ENCODE data around the gene EMC6. TPM values are rescaled to one million over a fixed set of nuclear protein-coding genes. Genes with fewer than 3 reads are reported as not detected.

Gene EMC6
- total and polyA plus RNA-seq, 8 donors, result 12.1 to 34.6 (median 16.4) TPM

DNA sequence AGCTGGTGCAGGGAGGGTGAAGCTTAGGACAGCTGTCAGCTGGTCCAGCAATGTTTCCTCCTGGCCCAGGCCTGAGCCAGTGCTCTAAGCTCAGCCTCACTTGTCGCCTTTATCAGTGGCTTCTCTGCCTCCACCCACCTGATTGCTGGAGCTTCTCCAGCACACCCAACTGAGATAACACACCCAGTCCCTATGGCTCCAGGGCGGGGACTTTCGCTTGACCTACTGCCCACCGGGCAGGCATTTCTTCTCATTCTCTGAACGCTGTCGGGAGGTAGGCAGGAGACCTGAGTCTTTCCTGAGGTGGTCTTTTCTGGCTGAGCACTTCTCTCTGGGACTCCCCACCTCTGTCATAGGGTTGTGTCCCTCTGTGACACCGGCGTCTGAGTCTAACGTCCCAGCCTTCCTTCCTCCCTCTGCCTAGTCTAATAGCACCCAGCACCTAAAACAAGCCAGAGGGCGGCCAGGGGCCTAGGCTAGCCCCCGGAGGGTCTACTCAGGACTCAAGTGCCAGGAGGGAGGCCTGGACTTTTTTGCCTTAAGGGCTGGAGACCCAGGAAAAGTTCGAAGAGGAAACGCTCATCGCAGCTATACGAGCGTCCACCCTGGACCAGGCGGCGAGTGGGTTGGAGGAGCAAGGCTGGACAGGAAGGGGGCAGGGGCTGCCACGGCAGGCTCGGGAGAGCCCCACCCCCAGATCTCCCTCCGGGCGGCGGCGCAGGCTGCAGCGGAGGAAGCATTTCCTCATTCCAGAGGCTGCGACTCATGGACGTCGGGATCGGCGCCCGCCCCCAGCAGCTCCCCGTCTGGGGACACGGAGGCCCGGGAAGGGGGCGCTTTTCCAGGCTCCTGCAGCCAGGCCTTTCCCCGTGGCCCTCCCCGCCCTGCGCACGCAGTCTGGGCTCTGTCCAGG lies 990 bp upstream of the EMC6 start:
- FAIRE-seq (no peak), DNase-seq (peak; percentile 85 to 94 (median 89)), ATAC-seq (peak; percentile 78 to 89 (median 82))
- H3K27ac ChIP-seq, result peak overlapping the region; percentile 94 to 99 (median 97)
- H3K4me1 ChIP-seq, result peaks cover 9 to 25% (median 12%) of the 10 kb centered on the region in 3 donors
- no peaks in the 10 kb centered on the region for H3K9me3 ChIP-seq
- peaks cover 0 to 14% (median 0%) of the 10 kb centered on the region in 3 donors for H3K36me3 ChIP-seq
- TF ChIP-seq, protein P1, sequence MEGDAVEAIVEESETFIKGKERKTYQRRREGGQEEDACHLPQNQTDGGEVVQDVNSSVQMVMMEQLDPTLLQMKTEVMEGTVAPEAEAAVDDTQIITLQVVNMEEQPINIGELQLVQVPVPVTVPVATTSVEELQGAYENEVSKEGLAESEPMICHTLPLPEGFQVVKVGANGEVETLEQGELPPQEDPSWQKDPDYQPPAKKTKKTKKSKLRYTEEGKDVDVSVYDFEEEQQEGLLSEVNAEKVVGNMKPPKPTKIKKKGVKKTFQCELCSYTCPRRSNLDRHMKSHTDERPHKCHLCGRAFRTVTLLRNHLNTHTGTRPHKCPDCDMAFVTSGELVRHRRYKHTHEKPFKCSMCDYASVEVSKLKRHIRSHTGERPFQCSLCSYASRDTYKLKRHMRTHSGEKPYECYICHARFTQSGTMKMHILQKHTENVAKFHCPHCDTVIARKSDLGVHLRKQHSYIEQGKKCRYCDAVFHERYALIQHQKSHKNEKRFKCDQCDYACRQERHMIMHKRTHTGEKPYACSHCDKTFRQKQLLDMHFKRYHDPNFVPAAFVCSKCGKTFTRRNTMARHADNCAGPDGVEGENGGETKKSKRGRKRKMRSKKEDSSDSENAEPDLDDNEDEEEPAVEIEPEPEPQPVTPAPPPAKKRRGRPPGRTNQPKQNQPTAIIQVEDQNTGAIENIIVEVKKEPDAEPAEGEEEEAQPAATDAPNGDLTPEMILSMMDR (IDR thresholded peaks at IDR 0.05), result no peak
- H3K4me3 ChIP-seq, result peak overlapping the region; percentile 88 to 99 (median 92)
- 1% methylated on average over 32 to 39 of the region's 39 CpGs for WGBS, 2 donors
- intact Hi-C loops (cut with DNase I), result no loop called here
- no peaks in the 10 kb centered on the region for H3K27me3 ChIP-seq

DNA sequence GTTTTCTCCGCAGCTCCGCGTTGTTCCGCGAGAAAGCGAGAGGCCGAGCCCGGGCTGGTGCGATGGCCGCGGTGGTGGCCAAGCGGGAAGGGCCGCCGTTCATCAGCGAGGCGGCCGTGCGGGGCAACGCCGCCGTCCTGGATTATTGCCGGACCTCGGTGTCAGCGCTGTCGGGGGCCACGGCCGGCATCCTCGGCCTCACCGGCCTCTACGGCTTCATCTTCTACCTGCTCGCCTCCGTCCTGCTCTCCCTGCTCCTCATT lies 404 bp downstream of the EMC6 start:
- ATAC-seq, result no peak
- no peak for DNase-seq
- H3K27me3 ChIP-seq, result no peaks in the 10 kb centered on the region
- no peak for FAIRE-seq
- peaks cover 0 to 7% (median 0%) of the 10 kb centered on the region in 3 donors for H3K36me3 ChIP-seq
- WGBS, 2 donors, result 0% methylated on average over 15 to 32 of the region's 32 CpGs
- H3K4me3 ChIP-seq, result peak overlapping the region; percentile 88 to 99 (median 92)
- H3K27ac ChIP-seq, result peak overlapping the region; percentile 94 to 99 (median 97)
- TF ChIP-seq, protein P1 (IDR thresholded peaks at IDR 0.05), result no peak
- peaks cover 9 to 25% (median 12%) of the 10 kb centered on the region in 3 donors for H3K4me1 ChIP-seq
- no peaks in the 10 kb centered on the region for H3K9me3 ChIP-seq
- intact Hi-C loops (cut with DNase I), result no loop called here

DNA sequence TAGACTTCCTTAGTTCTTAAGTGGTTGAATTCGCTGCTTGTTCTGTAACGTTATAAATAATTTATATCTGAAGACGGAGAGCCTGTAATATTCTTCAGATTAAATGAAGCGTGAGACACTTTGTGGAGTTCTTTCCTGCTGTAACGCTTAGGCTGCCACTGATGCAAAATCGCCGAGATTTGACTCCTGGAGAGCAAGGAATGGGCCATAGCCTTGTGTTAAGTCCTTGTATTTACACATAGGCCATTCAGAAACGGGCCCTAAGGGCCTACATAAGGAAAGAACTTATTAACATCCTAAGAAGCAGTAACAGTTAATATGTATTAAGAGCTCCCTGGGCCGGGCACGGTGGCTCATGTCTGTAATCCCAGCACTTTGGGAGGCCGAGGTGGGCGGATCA lies 936 bp downstream of the EMC6 start:
- peaks cover 0 to 2% (median 0%) of the 10 kb centered on the region in 3 donors for H3K36me3 ChIP-seq
- 30 to 39% methylated on average over 12 of the region's 12 CpGs for WGBS, 2 donors
- no peaks in the 10 kb centered on the region for H3K27me3 ChIP-seq
- DNase-seq (no peak), FAIRE-seq (no peak), ATAC-seq (no peak)
- H3K27ac ChIP-seq, result no peak overlapping the region
- intact Hi-C loops (cut with DNase I), result no loop called here
- TF ChIP-seq, protein P1 (IDR thresholded peaks at IDR 0.05), result no peak
- no peaks in the 10 kb centered on the region for H3K9me3 ChIP-seq
- peak overlapping the region; percentile 88 to 99 (median 92) for H3K4me3 ChIP-seq
- H3K4me1 ChIP-seq, result peaks cover 9 to 25% (median 12%) of the 10 kb centered on the region in 3 donors

DNA sequence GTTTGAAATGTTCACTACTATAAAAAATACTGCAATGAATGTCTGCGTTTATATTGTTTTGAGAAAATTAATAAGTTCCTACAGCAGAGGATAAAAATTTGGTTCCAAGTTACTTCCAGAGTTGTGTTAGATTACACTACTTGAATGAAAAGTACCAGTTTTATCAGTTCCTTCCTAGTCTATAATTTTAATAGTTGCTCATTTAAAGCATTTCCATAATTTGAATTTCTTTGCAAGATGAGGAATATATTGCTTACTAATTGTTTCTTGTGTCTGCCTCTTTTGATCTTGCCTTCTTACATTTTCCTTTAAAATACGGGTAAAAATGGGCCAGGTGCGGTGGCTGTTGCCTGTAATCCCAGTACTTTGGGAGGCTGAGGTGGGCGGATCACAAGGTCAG lies 4.0 kb downstream of the EMC6 start:
- H3K4me1 ChIP-seq, result peaks cover 6 to 10% (median 9%) of the 10 kb centered on the region in 3 donors
- TF ChIP-seq, protein P1 (IDR thresholded peaks at IDR 0.05), result no peak
- H3K4me3 ChIP-seq, result no peak overlapping the region
- no peak for ATAC-seq
- intact Hi-C loops (cut with DNase I), result no loop called here
- no peaks in the 10 kb centered on the region for H3K9me3 ChIP-seq
- no peak overlapping the region for H3K27ac ChIP-seq
- no peak for DNase-seq
- H3K36me3 ChIP-seq, result no peaks in the 10 kb centered on the region
- no peak for FAIRE-seq
- no peaks in the 10 kb centered on the region for H3K27me3 ChIP-seq
- 95 to 98% methylated on average over 4 of the region's 4 CpGs for WGBS, 2 donors

DNA sequence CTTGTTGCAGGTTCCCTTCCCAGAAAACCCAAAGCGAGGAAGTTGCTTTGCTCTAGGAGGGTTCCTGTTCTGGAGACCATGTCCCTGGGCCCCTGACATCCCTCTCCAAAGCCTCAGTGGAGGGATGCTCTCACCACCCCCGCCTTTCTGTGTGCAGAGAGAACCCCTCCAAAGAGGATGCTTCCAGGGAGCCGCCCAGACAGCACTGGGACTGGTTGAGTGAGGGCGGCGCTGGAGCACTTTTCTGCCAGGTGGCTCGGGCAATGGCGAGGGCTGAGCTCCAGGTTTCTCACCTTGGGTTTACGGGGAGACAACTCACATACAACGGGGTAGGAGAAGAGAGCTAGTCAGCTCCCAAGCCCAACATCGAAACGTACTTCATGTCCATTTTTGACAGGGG lies 7.3 kb downstream of the EMC6 start:
- Histone ChIP-seq H3K36me3 (no peaks in the 10 kb centered on the region), H3K27ac (no peak overlapping the region), H3K4me3 (no peak overlapping the region), H3K27me3 (no peaks in the 10 kb centered on the region), H3K4me1 (no peaks in the 10 kb centered on the region), H3K9me3 (no peaks in the 10 kb centered on the region)
- 59 to 62% methylated on average over 11 of the region's 11 CpGs for WGBS, 2 donors
- TF ChIP-seq, protein P1 (IDR thresholded peaks at IDR 0.05), result no peak
- intact Hi-C loops (cut with DNase I), result no loop called here
- FAIRE-seq, result no peak
- no peak for DNase-seq
- ATAC-seq, result no peak
